HG03139 (cell line): ENCODE data around the gene NAALADL2.

Experiments
- ATAC-seq: cut with Tn5 transposase; IDR thresholded peaks from one replicate; pipeline ENCODE4 v1.9.1; 2021; ENCODE audit not compliant: unreplicated experiment

The NAALADL2 gene

GRCh38 chr3:175619369-175619768 is 760.2 kb downstream of the NAALADL2 start:
- ATAC-seq, result no peak

GRCh38 chr3:175620093-175620492 is 761.0 kb downstream of the NAALADL2 start:
- no peak for ATAC-seq

GRCh38 chr3:175620532-175620931 is 761.4 kb downstream of the NAALADL2 start:
- ATAC-seq, result no peak

GRCh38 chr3:175640958-175641357 is 781.8 kb downstream of the NAALADL2 start:
- ATAC-seq, result no peak

GRCh38 chr3:175646865-175647264 is 787.7 kb downstream of the NAALADL2 start:
- ATAC-seq, result no peak

DNA sequence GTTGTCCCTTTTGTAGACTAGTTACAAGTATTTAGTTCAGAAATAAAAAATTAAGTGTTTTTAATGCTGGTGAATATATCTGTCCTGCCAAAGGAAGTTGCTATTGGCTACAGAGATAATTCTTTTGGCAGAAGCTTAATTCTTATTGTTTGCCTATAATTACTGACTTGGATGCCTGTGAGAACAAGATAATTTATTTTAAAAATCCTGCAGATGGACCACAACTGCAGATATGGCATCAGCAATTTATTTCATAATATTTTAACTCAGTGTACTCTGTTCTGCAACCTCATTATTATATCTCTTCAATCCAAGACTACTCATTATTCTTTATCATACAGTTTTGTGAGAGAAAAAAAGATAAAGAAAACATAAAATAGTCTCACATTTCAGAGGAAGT is 789.8 kb downstream of the NAALADL2 start:
- ATAC-seq, result no peak

DNA sequence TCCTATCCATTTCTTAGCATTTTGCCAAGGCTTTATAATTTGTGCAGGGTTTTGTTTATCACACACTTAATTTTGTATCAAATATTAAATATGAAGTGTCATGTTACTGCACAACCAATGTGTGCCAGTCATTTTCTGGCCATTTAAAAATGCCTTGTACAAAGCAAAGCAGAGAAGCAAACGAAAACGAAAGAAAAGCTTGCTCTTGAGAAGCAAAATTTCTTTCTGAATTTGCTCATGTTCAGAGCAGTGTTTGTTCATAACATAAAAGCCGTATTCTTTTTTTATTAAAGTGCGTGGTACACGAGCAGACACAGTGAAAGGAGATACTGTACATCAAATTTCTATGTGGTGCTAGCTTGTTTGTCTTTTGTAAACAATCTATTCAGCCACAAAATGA is 792.6 kb downstream of the NAALADL2 start:
- ATAC-seq, result no peak

DNA sequence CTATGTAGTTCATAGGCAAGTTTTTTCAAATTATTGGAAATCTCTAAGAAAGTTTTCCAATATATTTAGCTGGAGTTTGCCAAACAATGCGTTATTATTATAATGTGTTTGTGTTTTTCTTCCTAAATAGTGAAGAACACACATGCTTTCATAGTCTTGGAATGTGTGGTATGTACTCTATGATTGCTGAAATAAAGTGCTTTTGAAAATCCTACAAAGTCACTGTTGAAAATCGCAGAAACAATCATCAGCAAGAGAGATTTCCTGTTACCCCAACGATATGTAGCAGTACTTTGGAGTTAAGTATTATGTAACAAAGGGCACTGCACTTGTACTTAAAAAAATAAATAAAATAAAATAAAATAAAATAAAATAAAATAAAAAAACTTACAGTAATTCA is 796.2 kb downstream of the NAALADL2 start:
- no peak for ATAC-seq

DNA sequence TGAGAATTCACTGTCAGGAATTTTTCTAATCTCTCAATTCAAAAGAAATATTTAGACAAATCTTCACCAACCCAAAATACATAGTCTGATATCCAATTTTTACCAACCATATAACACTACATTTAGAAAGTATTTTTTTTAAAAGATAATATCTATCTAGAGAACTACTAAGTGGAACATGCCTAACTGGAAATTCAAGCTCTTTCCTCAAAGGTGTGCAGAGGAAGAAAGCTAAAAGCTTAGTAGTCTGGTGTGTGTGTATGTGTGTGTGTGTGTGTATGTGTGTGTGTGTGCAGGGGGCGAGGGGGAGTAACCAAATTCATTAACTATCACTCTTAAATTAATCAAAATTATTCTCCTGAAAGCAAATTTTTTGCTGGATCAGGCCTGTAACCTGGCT is 797.3 kb downstream of the NAALADL2 start:
- no peak for ATAC-seq

DNA sequence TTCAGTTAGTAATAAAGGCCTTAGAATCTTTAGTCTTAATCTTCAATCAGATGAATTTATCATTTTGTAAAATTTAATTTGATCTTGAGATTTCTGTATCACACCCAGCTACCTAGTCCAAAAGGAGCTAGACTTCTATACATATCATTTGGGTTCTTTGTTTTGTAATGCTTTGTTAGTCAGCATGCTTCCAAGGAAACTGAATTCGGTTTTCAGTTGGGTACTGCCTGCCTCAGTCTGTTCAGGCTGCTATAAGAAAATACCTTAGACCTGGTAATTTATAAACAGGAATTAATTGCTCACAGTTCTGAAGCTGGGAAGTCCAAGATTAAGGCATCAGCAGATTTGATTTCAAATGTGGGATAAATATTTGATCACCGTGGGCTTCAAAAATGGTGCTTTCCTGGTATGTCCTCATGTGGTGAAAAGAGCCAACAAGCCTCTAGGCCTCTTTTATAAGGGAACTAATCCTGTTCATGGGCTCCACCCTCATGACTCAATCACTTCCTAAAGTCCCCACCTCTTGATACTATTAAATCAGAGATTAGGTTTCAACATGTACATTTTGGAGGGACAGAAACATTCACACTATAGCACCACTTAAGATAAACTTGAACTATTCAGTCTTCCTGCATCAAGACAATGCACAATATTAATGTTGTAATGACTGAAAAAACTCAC is 800.7 kb downstream of the NAALADL2 start:
- no peak for ATAC-seq

DNA sequence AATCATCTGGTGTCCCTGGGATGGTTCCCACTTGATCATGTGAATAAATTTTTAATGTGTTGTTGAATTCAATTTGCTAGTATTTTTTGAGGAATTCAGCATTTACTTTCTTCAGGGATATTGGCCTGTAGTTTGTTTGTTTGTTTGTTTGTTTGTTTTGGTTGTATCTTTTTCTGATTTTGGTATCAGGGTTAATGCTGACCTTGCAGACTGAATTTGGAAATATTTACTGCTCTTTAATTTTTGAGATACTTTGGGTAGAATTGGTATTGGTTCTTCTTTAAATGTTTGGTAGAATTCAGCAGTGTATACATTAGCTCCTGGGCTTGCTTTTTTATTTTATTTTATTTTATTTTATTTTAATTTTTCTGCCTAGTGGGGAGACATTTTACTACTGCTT is 803.7 kb downstream of the NAALADL2 start:
- ATAC-seq, result no peak

DNA sequence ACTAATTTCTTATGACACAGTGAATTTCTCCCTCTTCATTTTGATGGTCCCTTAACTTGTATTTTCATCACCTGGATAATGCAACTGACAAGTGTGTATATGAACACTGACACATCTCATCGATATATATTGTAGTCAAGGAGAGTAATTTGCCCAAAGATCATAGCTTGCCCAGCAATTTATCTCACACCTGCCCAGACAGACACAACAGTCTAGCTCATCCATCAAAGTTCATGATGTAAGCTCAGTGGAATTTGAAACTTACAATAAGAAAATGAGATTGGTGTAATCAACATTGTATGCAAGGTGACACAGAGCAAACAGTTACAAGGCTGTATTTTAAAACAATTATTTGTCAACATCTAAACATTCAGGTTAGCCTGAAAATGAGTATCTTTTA is 805.8 kb downstream of the NAALADL2 start:
- ATAC-seq, result no peak

- ATAC-seq, result no peak
Observed at GRCh38 chr3:175668300-175668699, 809.2 kb downstream of the NAALADL2 start.

DNA sequence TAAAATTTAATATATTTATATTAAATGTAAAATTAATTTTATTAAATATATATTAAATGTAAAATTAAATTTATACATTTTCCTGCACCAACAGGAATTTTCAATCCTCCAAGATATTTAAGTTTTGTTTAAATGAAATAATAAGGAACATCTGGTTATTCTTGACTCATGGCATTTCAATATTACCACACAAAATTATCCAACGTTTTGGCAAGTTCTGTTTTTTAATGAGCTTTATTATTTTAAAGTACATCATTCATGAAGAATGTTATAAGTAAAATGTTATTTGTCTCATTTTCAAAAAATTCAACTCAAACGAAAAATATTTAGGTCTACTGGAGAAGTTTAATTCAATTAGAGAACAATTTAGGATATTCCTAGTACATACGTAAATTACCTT is 811.4 kb downstream of the NAALADL2 start:
- no peak for ATAC-seq

DNA sequence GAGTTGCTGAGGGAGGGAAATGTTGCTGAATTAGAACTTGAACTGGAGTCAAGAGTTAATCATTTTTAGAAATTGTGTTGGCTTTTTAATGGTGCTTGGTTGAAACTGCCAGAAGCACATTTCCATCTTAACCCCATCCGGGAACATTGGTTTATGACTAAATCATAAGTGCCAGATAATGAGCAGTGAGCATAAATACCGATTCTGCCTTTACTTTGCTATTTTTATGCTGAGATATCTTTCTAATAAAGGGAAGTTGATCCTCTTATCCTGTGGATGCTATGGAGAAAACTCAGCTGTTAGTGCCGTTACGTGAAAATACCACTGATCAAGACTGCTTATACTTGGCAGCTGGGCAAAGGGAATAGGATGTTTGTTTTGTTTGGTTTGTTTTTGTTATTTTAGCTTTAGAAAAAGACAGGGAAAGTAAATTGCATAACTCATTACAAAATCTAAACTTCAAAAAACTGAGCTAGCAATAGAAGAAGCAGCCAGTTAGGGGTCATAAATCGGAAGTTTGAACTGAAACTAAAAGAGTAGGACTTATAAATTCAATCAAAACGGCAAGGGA is 813.1 kb downstream of the NAALADL2 start:
- ATAC-seq, result no peak

- ATAC-seq, result no peak
Observed at GRCh38 chr3:175679568-175679967, 820.4 kb downstream of the NAALADL2 start.

DNA sequence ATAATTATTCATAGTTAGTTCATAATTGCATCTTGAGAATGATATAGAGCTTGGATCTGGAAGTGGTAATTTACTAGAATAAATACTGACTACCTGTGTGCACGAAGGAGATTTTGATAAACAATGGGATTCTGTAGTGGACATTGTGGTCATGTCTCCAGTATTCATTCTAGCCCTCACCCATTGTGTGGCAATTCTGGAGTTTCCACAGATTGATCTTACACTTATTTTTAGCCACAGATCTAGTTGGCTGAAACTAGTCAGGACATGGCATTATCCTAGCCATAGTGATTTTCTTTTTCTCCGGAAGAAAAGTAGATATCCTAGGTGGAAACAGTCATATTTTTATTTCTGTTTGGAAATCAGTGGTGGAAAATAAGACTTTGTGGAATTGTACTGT is 833.1 kb downstream of the NAALADL2 start:
- no peak for ATAC-seq

GRCh38 chr3:175695251-175695650 is 836.1 kb downstream of the NAALADL2 start:
- no peak for ATAC-seq

- no peak for ATAC-seq
Observed at GRCh38 chr3:175702956-175703355, 843.8 kb downstream of the NAALADL2 start.

GRCh38 chr3:175704366-175705055 is 845.4 kb downstream of the NAALADL2 start:
- ATAC-seq, result no peak

DNA sequence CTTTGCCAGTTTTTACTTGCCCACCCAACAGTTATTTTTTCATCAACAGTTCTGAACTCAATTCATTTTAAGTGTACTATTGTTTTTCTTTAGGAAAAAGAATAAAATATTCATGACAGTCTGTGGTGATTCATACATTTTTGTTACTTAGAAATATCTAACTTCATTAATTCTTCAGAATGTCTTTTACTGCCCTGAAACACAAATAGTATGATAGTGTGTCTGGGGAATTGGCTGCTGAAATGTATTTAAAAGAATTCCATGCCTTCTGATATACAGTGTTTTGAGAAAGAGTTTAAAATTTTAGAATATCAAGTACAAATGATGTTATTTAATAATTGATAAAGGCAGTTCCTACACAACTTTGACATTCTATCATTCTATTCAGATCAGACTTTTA is 854.1 kb downstream of the NAALADL2 start:
- no peak for ATAC-seq

DNA sequence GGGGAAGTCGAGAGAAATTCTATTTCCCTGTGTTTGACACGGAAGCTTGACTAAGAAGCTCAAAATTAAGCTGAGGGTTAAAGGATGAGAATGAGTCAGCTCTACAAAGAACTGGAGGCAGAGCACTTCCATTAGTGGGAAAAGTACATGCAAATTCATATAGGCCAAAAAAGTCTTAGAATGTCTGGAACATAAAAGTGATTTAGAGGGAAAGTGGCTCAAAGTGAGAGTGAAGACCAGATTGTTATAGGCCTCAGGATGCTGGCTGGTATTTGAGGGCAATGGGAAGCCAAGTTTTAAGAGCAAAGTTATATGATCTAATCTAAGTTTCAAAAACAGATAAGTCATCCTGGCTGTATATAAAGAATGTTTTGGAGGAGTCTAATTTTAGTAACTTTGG is 857.3 kb downstream of the NAALADL2 start:
- no peak for ATAC-seq
